ENCODE measurements around the gene HSPA8. TPM values are rescaled to one million over a fixed set of nuclear protein-coding genes. Genes with fewer than 3 reads are reported as not detected.

The HSPA8 gene
- total and polyA plus RNA-seq, 2 of the 13 experiments (the other 11 are each of a cell fraction or from before 2014, with no cell fraction given), result 936 to 2,151 TPM

GRCh38 chr11:123061403-123062157, at the start of gene HSPA8 (continued):
- TF ChIP-seq ZFP37 (CRISPR knock-in tag; IDR thresholded peaks at IDR 0.05; ENCODE audit: borderline replicate concordance), result 0 out of 2 replicates have a peak, but pooled peaks have one; percentile 34
- no peak for TF ChIP-seq USF2 (IDR thresholded peaks at IDR 0.05; ENCODE audit: low read depth, low read length)
- peak; percentile 52; the same call in 1 of the 2 replicates for TF ChIP-seq USF2 (CRISPR knock-in tag; IDR thresholded peaks at IDR 0.05; ENCODE audit: borderline replicate concordance)
- no peak for TF ChIP-seq ZBTB40 (IDR thresholded peaks at IDR 0.05)
- TF ChIP-seq ZBTB40 (CRISPR knock-in tag; IDR thresholded peaks at IDR 0.05), result 0 out of 2 replicates have a peak, but pooled peaks have one; percentile 17
- TF ChIP-seq KAT7 (CRISPR knock-in tag; IDR thresholded peaks at IDR 0.05; ENCODE audit: borderline replicate concordance), result peak; percentile 83; the same call in 1 of the 2 replicates
- 0 out of 2 replicates have a peak, but pooled peaks have one; percentile 53 for TF ChIP-seq IRX3 (CRISPR knock-in tag; IDR thresholded peaks at IDR 0.05; ENCODE audit: borderline replicate concordance, low read depth)
- TF ChIP-seq MTF2 (CRISPR knock-in tag; IDR thresholded peaks at IDR 0.05; ENCODE audit: borderline replicate concordance), result peak; percentile 19; the same call in 1 of the 2 replicates
- TF ChIP-seq REL (CRISPR knock-in tag; conservative IDR thresholded peaks at IDR 0.05), result 0 out of 2 replicates have a peak, but pooled peaks have one; percentile 24
- TF ChIP-seq IKZF4 (CRISPR knock-in tag; IDR thresholded peaks at IDR 0.05; ENCODE audit: borderline replicate concordance, low read depth, not compliant biosample characterization), result no peak
- TF ChIP-seq TIGD3 (CRISPR knock-in tag; IDR thresholded peaks at IDR 0.05; ENCODE audit: borderline replicate concordance), result peak; percentile 88; the same call in 1 of the 2 replicates
